HEK293T (cell line): ENCODE data around the gene CIC.
A peak's percentile ranks its signal among the peaks of the same experiment; 100 is the strongest.

Source experiments
- CTCF ChIA-PET: fragments of 350-600 bp; formaldehyde crosslinking; extraction: SDS; loops from one replicate; lab custom pipeline; 2021; ENCODE audit warnings: antibody characterized with exemption, inconsistent platforms; lab: Yijun Ruan, JAX
- POLR2A ChIA-PET: fragments of 350-600 bp; formaldehyde crosslinking; extraction: SDS; loops from one replicate; lab custom pipeline; 2020; ENCODE audit warnings: antibody characterized with exemption, inconsistent platforms; lab: Yijun Ruan, JAX
- DNase-seq: peaks from one replicate; pipeline ENCODE4 v3.0.0; 2012; ENCODE audit warnings: mixed read lengths; ENCODE audit errors: extremely low spot score
- ARNT ChIP-seq: fragments of 450-650 bp; IDR thresholded peaks from 2 replicates; pipeline ENCODE4 v1.6.1; 2017; ENCODE audit warnings: mild to moderate bottlenecking
- BHLHE40 ChIP-seq: fragments of 450-650 bp; IDR thresholded peaks from 2 replicates; pipeline ENCODE4 v1.6.1; 2016; ENCODE audit warnings: mild to moderate bottlenecking, moderate library complexity, borderline replicate concordance
- CTBP1 ChIP-seq: fragments of 450-650 bp; IDR thresholded peaks from 2 replicates; pipeline ENCODE4 v1.6.1; 2016; ENCODE audit warnings: borderline replicate concordance
- ELF4 ChIP-seq: fragments of 450-650 bp; IDR thresholded peaks from 2 replicates; pipeline ENCODE4 v1.6.1; 2017; ENCODE audit warnings: antibody characterized with exemption
- FOXA1 ChIP-seq: fragments of 450-650 bp; IDR thresholded peaks from 2 replicates; pipeline ENCODE4 v1.6.1; 2016; ENCODE audit warnings: mild to moderate bottlenecking
- FOXK2 ChIP-seq: fragments of 450-650 bp; IDR thresholded peaks from 2 replicates; pipeline ENCODE4 v1.6.1; 2016; ENCODE audit warnings: mild to moderate bottlenecking
- FOXM1 ChIP-seq: fragments of 450-650 bp; IDR thresholded peaks from 2 replicates; pipeline ENCODE4 v1.6.1; 2017; ENCODE audit warnings: mild to moderate bottlenecking, borderline replicate concordance
- HDGF ChIP-seq: fragments of 450-650 bp; IDR thresholded peaks from 2 replicates; pipeline ENCODE4 v1.6.1; 2017; ENCODE audit warnings: antibody characterized with exemption, borderline replicate concordance
- L3MBTL2 ChIP-seq: fragments of 450-650 bp; conservative IDR thresholded peaks from 2 replicates; pipeline ENCODE4 v1.6.1; 2016; ENCODE audit warnings: mild to moderate bottlenecking
- LEF1 ChIP-seq: fragments of 450-650 bp; IDR thresholded peaks from 2 replicates; pipeline ENCODE4 v1.6.1; 2017; ENCODE audit warnings: mild to moderate bottlenecking, borderline replicate concordance
- NFRKB ChIP-seq: fragments of 450-650 bp; IDR thresholded peaks from 2 replicates; pipeline ENCODE4 v1.6.1; 2016; ENCODE audit warnings: mild to moderate bottlenecking, moderate library complexity
- SP1 ChIP-seq: fragments of 450-650 bp; IDR thresholded peaks from 2 replicates; pipeline ENCODE4 v1.6.1; 2017
- SUZ12 ChIP-seq: fragments of 450-650 bp; IDR thresholded peaks from 2 replicates; pipeline ENCODE4 v1.6.1; 2016; ENCODE audit warnings: mild to moderate bottlenecking
- TARDBP ChIP-seq: fragments of 450-650 bp; IDR thresholded peaks from 2 replicates; pipeline ENCODE4 v1.6.1; 2016
- ZNF384 ChIP-seq: fragments of 450-650 bp; IDR thresholded peaks from 2 replicates; pipeline ENCODE4 v1.6.1; 2016
- TF ChIP-seq, protein P1 (sequence below): fragments of 450-650 bp; IDR thresholded peaks from 2 replicates; pipeline ENCODE4 v1.6.1; 2016

CIC gene

DNA sequence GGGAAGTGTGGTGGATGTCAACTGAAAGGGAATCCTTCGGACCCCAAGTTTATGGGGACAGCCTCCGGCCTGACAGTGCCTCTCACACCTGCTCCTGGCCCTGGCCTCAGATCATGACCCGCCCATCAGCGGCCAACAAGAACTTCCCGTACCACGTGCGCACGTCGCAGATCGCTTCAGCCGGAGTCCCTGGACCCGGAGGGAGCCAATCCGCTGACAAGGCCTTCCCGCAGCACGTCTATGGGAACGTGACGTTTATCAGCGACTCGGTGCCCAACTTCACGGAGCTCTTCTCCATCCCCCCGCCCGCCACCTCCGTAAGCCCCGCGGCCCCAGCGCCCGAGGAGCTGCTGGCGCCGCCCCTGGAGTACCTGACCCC lies 54.4 kb downstream of the CIC start:
- ChIA-PET CTCF (no interaction called here), POLR2A (interaction anchor here (1.6 kb wide), 1 partner anchor 81 kb away, joined by 3 read pairs; no protein-coding TSS in a partner anchor)
- no peak for DNase-seq
- no peak for TF ChIP-seq CTBP1
- no peak for TF ChIP-seq HDGF
- TF ChIP-seq TARDBP, result no peak
- no peak for TF ChIP-seq FOXM1
- no peak for TF ChIP-seq NFRKB
- no peak for TF ChIP-seq ELF4

GRCh38 chr19:42323852-42324654 lies 55.0 kb downstream of the CIC start:
- no peak for TF ChIP-seq SP1
- TF ChIP-seq TARDBP, result no peak
- no peak for TF ChIP-seq ZNF384
- TF ChIP-seq SUZ12, result no peak
- TF ChIP-seq HDGF, result no peak
- no peak for TF ChIP-seq BHLHE40
- no peak for TF ChIP-seq LEF1
- no peak for TF ChIP-seq L3MBTL2
- TF ChIP-seq CTBP1, result no peak
- TF ChIP-seq ARNT, result no peak
- no peak for TF ChIP-seq FOXM1
- TF ChIP-seq, protein P1, sequence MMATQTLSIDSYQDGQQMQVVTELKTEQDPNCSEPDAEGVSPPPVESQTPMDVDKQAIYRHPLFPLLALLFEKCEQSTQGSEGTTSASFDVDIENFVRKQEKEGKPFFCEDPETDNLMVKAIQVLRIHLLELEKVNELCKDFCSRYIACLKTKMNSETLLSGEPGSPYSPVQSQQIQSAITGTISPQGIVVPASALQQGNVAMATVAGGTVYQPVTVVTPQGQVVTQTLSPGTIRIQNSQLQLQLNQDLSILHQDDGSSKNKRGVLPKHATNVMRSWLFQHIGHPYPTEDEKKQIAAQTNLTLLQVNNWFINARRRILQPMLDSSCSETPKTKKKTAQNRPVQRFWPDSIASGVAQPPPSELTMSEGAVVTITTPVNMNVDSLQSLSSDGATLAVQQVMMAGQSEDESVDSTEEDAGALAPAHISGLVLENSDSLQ, result no peak
- TF ChIP-seq NFRKB, result no peak
- TF ChIP-seq ELF4, result no peak
- no peak for TF ChIP-seq FOXK2
- no peak for TF ChIP-seq FOXA1
- ChIA-PET POLR2A (interaction anchor here (1.6 kb wide), 1 partner anchor 81 kb away, joined by 3 read pairs; no protein-coding TSS in a partner anchor), CTCF (no interaction called here)
- DNase-seq, result no peak

GRCh38 chr19:42324655-42325307 lies 55.7 kb downstream of the CIC start:
- ChIA-PET POLR2A (no interaction called here), CTCF (no interaction called here)
- TF ChIP-seq TARDBP (no peak), CTBP1 (no peak), NFRKB (no peak), LEF1 (no peak), ZNF384 (no peak), FOXM1 (no peak), ARNT (no peak), FOXA1 (no peak), SUZ12 (no peak), ELF4 (no peak), FOXK2 (no peak), L3MBTL2 (no peak)
- no peak for DNase-seq

DNA sequence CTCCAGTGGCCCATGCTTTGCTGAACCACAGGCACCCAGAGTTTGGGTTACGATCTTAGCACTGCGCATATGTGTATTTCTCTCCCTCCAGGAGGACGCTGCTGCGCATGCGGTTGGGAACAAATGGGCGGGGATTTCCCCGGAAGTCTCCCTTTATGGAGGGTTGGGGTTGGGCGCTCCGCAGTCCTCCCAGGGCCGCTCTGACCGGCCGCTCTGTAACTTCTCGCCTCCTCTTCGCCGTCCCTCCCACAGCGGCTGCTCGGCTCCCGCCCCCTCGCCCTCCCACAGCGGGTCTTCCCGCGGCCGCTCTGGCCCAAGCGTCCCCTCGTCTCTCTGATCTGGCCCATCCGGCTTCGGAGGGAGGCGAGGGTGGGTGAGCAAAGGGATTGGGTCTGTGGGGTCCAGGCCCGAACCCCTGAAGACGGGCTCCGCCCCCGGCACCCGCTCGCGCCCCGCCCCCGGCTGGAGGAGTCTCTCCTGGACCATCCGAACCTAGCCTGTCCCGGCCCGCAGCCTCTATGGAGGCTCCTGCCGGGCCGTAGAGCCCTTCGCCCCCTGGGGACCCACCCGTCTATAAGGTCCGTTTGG lies 56.4 kb downstream of the CIC start, which contains the start of gene MEGF8:
TSS of gene MEGF8 (plus strand) at position 328 of the 588 bp plus-strand sequence. CDS start 609 bp downstream, outside the sequence.
- ChIA-PET CTCF (no interaction called here), POLR2A (no interaction called here)
- TF ChIP-seq SUZ12, result no peak
- no peak for TF ChIP-seq HDGF
- TF ChIP-seq SP1, result no peak
- no peak for TF ChIP-seq CTBP1
- no peak for TF ChIP-seq ARNT
- no peak for TF ChIP-seq ZNF384
- TF ChIP-seq NFRKB, result no peak
- no peak for TF ChIP-seq FOXK2
- TF ChIP-seq BHLHE40, result no peak
- TF ChIP-seq, protein P1, result no peak
- TF ChIP-seq ELF4, result no peak
- no peak for TF ChIP-seq LEF1
- no peak for TF ChIP-seq FOXA1
- TF ChIP-seq FOXM1, result no peak
- TF ChIP-seq TARDBP, result no peak
- no peak for TF ChIP-seq L3MBTL2
- DNase-seq, result peak; percentile 98

DNA sequence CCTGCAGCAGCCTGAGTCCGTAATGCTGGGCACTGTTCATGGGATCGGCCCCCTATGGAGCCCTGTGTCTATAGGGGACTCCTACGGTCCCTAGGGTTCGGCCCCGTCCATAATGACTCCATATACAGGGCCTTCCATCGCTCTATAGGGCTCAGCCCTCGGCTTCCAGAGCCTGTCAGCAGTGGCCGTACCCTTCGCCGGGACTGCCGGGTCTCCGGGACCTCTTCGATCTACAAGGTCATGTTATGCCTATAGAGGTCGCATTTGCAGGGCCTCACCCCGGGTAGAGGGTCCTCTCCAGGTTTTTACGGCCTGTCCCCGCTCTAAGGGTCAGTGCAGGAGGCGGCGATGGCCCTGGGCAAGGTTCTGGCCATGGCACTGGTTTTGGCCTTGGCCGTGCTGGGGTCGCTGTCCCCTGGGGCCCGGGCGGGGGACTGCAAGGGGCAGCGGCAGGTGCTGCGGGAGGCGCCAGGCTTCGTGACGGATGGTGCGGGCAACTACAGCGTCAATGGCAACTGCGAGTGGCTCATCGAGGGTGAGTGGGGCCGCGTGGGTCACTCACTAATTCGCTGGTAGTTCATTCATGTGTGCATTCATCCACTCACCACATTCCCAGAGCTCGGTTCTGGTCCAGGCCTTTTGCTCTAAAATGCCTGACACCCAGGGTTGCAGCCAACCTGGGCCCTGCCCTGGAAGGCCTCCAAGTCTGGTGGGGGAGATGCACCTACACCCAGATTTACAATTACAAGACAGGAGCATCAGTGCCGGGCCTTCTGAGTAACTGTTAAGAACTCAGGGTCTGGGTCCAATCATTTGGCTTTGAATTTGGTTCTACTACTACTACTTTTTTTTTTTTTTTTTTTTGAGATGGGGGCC lies 57.1 kb downstream of the CIC start:
- POLR2A ChIA-PET, result no interaction called here
- CTCF ChIA-PET, result no interaction called here
- TF ChIP-seq FOXK2 (no peak), FOXA1 (no peak), FOXM1 (no peak), ELF4 (no peak), HDGF (no peak), LEF1 (no peak), NFRKB (no peak), SUZ12 (no peak)
- TF ChIP-seq, protein P1, result no peak
- peak; percentile 22 for DNase-seq
